Left renal pelvis (tissue), 4 donors: ENCODE results near the gene MANSC1. TPM values are rescaled to one million over a fixed set of nuclear protein-coding genes. Genes with fewer than 3 reads are reported as not detected.
"Not testable (repeated sequence)": the region's sequence is repeated elsewhere in the genome, so short reads cannot be mapped to it uniquely, and the experiment has no call there.

Experiments
- DNase-seq, 4 donors: peaks; one replicate each; pipeline ENCODE4 v3.0.0-alpha.2; 2013; ENCODE audit warnings: low read depth in 4 of 4, low spot score in 3 of 4
- polyA plus RNA-seq, 4 donors: library from polyadenylated mRNA; unstranded; fragments of 120-200 nt; gene quantifications; one replicate each; pipeline ENCODE4 v1.2.1, GENCODE V29; 2013; ENCODE audit not compliant: insufficient read length in 4 of 4

MANSC1 gene
- polyA plus RNA-seq, 4 donors: 32.9 to 39.5 (median 35.8) TPM

- DNase-seq: no peak
Measured at GRCh38 chr12:12366701-12367481, 16.8 kb upstream of the MANSC1 start.

- no peak for DNase-seq
Measured at GRCh38 chr12:12365931-12366431, 15.9 kb upstream of the MANSC1 start.

GRCh38 chr12:12365446-12365802, 15.4 kb upstream of the MANSC1 start:
- DNase-seq: no peak

GRCh38 chr12:12364787-12365445, 14.9 kb upstream of the MANSC1 start:
- no peak for DNase-seq

- DNase-seq: no peak
Measured at GRCh38 chr12:12358528-12358927, 8.5 kb upstream of the MANSC1 start.

GRCh38 chr12:12357719-12358461, 7.8 kb upstream of the MANSC1 start:
- DNase-seq: no peak

GRCh38 chr12:12356896-12357718, 7.1 kb upstream of the MANSC1 start, which contains the start of gene BORCS5:
Gene BORCS5 (plus strand): TSS chr12:12357078. CDS start chr12:12357452, 374 bp downstream.
- peak; percentile 81 to 90 (median 83) for DNase-seq

GRCh38 chr12:12356467-12356895, 6.4 kb upstream of the MANSC1 start:
- DNase-seq: no peak

GRCh38 chr12:12353807-12354206, 3.8 kb upstream of the MANSC1 start:
- no peak for DNase-seq

GRCh38 chr12:12353276-12353675, 3.2 kb upstream of the MANSC1 start:
- no peak for DNase-seq

- not testable (repeated sequence) for DNase-seq
Measured at GRCh38 chr12:12351468-12352185, 1.6 kb upstream of the MANSC1 start.

GRCh38 chr12:12350868-12351463, 924 bp upstream of the MANSC1 start:
- DNase-seq: no peak

GRCh38 chr12:12338527-12339168, 11.4 kb downstream of the MANSC1 start:
- DNase-seq: no peak

GRCh38 chr12:12336511-12336910, 13.5 kb downstream of the MANSC1 start:
- no peak for DNase-seq

GRCh38 chr12:12336049-12336411, 14.0 kb downstream of the MANSC1 start:
- DNase-seq: no peak

GRCh38 chr12:12334367-12335040, 15.5 kb downstream of the MANSC1 start:
- no peak for DNase-seq

GRCh38 chr12:12333407-12334366, 16.4 kb downstream of the MANSC1 start:
- DNase-seq: no peak
